ENCODE measurements around the gene GCNT2.
"Not testable (repeated sequence)": the region's sequence is repeated elsewhere in the genome, so short reads cannot be mapped to it uniquely, and the experiment has no call there.

GCNT2 gene

DNA sequence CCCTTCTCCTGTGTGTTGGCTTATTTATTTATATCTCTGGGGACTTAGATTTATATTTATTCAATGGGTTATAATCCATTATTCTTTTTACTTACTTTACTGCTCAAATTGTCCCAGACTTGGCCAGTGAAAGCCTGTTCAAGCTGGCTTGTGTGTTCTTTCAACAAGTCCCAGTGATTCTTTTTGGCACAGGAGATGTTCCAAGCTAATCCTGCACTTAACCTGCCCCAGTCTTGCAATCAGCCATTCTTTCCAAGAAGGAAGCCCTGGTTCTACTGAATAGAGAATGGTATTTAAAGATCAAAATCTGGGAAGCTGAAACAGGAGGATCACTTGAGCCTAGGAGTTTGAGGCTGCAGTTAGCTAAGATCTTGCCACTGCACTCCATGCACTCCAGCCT, 26.7 kb downstream of the GCNT2 start:
- DNase-seq (ENCODE audit: low read depth): no peak

DNA sequence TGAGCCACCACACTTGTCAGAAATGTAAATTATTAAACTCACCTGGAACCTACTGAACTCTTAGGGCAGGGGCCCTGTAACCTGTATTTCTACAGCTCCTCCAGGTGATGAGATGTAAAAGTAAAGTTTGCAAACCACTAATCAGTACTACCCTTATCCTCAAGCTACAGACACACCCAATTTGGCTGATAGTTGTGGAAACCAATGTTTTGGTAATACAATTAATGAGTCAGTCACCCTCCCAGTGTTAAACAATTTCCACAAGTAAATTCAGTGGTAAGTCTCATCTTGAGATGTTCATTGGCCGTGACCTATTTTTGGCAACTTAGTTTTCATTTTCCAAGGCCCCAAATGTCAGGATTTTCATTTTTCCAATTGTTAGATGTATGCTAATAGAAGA, 29.6 kb downstream of the GCNT2 start:
- no peak for DNase-seq (ENCODE audit: low read depth)

DNA sequence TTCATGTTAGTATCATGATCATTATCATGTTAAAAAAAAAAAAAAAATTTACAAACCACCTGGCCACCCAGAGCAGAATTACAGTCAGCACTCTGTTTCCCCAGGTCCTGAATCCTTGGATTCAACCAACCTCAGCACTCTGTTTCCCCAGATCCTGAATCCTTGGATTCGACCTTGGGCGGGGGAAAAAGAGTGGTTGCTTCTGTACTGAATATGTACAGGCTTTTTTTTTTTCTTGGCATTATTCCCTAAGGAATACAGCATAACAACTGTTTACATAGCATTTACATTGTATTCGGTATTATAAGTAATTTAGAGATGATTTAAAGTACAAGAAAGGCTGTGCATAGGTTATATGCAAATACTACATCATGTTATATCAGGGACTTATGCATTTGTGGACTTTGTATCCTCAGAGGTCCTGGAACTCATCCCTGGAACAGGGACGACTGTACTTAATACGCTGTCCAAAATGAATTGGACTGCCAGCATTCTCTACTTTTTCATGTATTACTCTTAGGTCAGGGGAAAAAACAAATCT, 31.2 kb downstream of the GCNT2 start:
- DNase-seq (ENCODE audit: low read depth): no peak

DNA sequence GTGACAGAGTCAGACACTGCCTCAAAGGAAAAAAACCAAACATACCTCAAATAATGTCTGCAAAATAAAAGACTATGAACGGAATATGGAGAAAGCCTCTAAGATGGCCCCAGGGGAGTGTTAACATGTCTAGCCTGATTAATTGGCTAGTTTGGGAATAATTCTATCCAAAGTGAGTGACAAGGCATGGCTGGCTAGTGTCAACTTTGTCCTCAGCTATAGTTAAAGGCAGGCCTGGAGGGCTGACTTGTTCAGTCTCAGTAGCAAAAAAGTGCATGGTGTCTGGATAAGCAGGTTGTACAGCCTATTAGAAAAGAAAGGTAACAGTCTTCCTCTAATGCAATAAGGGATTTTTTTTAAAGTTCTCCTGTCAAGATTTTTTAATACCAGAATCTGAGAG, 32.7 kb downstream of the GCNT2 start:
- DNase-seq (ENCODE audit: low read depth): no peak

DNA sequence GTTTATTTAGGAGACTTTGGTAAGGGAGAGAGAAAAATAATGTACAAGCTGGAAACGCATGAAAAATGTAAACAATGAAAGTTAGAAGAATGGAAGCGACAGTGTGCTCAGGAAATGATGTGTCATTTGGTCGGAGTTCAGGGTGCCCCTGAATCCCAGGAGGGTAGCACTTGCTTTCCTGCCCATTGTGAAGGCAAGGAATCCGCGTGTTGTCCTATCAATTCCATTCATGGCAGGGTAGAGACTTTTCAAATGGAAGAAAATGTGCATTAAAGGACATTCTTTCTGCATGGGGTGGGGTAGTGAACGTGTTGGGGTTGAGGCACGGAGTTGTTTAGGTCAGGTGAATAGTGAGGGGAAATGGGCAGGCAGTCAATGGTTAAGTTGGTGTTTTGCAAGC, 33.7 kb downstream of the GCNT2 start:
- no peak for DNase-seq (ENCODE audit: low read depth)

DNA sequence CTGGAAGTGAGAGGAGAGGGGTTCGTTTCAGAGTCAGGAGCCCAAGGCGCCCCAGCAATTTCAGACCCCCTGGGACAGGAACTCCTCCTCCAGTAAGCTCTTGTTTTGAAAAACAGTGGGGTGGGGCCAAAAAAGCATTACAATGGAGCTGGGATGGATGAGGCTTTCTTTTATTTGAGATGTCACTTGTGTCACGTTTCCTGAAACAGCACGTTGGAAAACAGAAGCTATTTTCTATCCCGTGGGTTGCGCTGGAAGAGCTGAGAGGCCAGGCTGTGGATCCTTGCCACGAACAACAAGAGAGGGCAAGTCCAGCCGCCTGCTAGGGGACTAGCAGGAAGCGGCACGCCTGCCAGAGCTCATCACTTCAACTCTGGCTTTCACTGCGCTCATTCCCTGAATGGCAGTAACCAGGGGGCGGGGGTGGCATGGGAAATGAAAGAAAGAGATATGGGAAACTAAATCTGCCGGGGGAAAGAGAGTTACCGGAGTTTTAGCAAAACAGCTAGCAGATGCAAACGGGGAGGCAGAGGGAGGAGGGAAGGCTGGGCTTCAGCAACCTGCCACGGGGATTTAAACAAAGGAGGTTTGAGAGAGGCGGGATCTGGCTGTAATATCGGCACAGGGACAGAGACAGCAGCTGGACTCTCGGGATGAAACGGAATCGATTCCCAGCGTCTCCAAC, 34.6 kb downstream of the GCNT2 start:
- no peak for DNase-seq (ENCODE audit: low read depth)

DNA sequence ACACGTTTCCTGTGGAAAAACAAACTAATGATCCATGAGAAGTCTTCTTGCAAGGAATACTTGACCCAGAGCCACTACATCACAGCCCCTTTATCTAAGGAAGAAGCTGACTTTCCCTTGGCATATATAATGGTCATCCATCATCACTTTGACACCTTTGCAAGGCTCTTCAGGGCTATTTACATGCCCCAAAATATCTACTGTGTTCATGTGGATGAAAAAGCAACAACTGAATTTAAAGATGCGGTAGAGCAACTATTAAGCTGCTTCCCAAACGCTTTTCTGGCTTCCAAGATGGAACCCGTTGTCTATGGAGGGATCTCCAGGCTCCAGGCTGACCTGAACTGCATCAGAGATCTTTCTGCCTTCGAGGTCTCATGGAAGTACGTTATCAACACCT, 35.4 kb downstream of the GCNT2 start:
- no peak for DNase-seq (ENCODE audit: low read depth)

DNA sequence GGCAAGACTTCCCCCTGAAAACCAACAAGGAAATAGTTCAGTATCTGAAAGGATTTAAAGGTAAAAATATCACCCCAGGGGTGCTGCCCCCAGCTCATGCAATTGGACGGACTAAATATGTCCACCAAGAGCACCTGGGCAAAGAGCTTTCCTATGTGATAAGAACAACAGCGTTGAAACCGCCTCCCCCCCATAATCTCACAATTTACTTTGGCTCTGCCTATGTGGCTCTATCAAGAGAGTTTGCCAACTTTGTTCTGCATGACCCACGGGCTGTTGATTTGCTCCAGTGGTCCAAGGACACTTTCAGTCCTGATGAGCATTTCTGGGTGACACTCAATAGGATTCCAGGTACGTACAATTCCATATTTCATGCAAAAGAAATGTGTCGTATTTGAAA, 35.8 kb downstream of the GCNT2 start:
- no peak for DNase-seq (ENCODE audit: low read depth)

DNA sequence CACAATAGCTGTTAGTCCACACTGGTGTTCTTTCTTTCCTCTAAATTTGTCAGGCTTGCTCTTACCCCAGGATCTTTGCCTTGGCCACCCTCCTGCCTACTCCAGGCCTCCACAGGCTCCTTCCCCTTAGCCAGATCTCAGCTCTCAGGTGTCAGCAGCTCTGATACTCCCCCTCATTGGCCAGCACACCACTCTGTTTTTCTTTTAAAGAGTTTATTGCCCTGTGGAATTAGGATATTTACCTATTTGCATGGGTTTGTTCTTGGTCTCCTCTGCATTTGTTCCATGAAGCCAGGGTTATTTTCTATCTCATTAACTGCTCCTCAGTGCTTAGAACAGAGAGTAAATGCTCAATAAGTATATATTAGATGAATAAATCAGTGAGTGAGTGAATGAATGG, 36.8 kb downstream of the GCNT2 start:
- no peak for DNase-seq (ENCODE audit: low read depth)

DNA sequence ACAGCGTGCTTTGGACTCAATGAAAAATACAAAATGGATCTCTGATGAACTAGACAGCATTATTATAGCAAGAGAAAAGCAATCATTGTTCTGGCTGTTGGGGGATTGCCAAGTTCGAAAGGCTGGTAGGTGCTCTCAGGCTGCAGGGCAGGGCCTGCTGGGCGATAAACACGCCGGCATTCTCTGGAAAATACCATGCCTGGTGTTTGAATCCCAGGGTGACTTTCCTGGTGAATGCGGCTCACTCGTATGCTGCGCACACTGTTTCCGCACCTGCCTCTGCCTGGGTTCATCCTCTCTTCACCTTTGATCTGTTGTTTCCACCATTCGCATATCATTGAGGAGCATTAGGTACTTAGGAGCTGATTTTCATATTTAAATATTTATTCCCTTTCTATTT, 37.4 kb downstream of the GCNT2 start:
- no peak for DNase-seq (ENCODE audit: low read depth)

DNA sequence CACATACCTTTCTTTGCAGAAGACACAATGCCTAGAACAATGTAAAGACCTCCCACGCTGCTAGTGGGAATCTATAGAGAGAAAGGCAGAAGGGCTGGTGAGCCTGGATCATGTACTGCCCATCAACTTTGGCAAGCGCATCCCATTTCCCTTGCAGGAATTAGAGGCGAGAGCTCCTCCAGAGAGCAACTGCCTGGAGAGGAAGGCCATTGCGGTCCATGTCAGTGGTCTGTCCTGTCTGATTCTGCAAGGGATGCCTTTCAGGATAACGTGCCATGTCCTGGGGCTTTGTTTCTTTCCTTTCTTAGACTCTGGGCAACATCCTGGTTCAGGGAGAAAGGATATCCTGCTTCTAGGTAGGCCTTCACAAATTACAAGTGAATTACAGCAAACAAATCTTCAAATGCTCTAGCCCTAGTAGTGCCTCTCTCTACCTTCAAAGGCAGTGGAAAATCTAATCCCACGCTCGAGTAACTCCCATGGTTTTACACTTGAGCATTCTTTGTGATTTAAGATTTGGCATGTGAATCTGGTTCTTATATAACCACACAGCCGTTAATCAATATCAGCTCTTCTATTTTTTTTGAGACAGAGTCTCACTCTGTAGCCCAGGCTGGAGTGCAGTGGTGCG, 38.5 kb downstream of the GCNT2 start:
- no peak for DNase-seq (ENCODE audit: low read depth)

DNA sequence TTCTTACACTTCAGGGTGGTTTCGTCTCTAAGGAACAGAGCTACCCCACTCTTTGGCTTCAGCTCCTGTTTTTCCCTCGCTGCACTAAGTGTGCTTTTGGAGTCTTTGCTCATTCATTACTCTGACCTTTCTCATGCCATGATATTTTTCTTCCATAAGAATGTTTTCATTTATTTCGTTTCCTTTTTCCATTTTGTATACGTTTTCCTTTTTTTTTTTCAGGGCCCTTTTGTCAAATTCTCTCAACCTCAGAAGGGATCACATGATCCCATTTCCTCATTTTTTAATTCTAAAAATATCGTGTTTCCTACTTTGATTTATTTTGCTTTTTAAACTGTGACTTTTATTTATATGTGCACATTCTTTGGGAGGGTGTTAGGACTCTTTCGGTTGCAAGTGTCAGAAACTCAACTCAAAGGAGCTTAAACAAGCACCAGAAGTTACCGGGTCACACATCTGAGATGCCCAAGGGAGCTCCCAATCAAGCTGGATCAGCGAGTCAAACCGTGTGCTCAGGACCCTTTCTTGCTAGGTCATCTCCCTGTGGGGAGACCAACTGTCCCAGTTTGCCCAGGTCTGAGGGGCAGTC, 40.6 kb downstream of the GCNT2 start:
- DNase-seq (ENCODE audit: low read depth): no peak

DNA sequence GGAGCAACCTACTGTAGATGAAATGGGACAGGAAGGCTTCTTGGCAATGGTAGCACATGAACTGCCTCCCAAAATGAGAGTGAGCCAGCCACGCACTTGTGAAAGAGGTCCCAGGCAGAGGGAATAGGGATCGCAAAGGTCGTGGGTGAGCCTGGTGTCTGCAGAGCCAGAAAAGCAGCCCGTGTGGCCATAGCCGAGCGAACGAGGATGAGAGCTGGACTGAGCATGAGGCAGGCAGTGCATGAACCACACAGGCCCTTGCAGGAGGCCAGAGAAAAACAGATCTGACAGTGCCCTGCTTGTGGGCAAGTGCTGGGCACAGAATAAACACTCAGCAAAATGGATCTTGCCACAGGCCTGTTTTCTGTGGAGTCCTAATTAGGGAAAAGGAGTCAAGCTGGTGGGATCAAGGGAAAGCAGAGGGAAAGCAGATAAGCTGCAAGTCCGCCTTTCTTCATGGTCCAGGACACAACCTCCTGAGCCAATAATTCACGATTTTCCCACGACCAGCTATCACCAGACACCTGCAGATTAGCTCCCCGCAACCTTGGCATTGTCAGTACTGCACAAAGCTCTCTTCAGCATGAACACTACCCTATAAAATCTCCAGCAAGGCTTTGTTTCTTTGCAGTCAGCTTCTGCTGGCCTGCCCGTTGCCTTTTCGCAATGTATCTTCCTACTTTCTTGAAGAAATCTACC, 44.0 kb downstream of the GCNT2 start:
- no peak for DNase-seq (ENCODE audit: low read depth)

DNA sequence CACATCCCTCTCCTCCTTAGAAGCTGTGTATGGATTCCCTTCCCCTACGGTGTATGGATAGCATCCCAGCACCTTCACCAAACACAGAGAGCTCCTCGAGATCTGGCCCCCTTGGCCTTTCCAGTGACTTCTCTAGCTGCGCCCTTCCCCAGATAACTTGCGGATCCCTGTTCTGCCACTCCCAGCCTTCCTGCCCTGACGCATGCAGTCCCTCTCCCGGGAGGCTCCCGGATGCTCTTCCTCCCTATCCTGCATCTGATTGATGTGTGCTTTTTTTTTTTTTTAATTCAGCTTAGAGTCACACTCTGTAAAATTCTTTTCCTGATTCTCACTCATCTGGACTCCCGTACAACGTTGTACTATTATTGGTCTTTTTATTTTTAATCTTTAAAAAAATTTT, 44.8 kb downstream of the GCNT2 start:
- no peak for DNase-seq (ENCODE audit: low read depth)

DNA sequence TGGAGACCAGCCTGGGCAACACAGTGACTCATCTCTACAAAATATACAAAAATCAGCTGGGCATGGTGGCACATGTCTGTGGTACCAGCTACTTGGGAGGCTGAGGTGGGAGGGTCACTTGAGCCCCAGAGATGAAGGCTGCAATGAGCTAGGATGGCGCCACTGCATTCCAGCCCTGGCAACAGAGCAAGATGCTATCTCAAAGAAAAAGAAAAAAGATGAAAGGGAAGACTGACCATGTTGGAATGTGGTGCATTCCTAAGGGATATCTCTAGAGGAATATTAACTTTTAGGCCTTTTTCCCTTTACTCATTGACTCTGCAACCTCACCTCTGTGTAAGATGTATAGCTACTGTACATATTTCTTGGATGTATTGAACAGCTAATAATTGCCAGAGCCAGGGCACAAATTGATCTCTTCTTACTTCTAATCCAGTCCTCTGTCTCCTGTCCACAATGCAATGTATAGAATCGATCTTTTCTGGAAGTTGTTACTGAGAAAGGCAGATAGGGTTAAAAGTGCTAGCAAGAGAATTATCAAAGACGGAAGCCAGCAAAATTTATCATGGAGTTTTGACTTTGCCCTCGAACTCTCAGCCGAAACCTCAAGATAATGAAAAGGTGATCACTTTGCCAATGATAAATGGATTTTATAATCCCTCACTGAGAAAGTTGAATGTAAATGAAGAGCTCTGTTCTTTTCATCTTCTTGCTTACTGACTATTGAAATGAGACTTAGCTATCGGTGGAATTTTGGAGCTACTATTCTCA, 46.3 kb downstream of the GCNT2 start:
- peak; percentile 3 for DNase-seq (ENCODE audit: low read depth)

DNA sequence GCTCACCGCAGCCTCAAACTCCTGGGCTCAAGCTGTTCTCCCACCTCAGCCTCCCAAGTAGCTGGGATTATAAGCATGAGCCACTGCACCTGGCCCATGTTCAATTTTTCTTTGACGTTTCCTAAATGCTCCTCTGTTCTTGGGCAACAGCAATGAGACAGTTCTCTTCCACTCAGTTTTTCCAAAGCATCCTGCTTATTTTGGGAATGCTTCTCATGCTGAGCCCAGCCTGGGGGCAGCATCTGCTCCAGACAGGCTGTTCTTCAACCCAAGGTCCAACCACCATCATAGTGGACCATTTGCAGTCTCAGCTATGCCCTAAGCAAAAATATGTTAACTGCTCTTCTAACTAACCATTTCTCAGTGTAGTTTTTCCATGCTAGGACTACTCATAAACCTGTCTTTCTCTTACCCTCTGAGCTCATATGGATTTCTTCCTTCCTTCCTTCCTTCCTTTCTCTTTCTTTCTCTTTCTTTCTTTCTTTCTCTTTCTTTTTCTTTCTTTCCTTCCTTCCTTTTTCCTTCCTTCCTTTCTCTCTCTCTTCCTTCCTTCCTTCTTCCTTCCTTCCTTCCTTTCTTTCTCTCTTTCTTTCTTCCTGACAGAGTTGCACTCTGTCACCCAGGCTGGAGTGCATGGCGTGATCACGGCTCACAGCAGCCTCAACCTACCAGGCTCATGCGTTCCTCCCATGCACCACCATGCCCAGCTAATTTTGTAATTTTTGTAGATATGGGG, 48.4 kb downstream of the GCNT2 start:
- no peak for DNase-seq (ENCODE audit: low read depth)

DNA sequence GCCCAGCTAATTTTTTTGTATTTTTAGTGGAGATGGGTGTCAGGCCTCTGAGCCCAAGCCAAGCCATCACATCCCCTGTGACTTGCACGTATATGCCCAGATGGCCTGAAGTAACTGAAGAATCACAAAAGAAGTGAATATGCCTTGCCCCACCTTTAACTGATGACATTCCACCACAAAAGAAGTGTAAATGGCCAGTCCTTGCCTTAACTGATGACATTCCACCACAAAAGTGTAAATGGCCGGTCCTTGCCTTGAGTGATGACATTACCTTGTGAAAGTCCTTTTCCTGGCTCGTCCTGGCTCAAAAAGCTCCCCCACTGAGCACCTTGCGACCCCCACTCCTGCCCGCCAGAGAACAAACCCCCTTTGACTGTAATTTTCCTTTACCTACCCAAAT, 54.4 kb downstream of the GCNT2 start:
- DNase-seq (ENCODE audit: low read depth): not testable (repeated sequence)

DNA sequence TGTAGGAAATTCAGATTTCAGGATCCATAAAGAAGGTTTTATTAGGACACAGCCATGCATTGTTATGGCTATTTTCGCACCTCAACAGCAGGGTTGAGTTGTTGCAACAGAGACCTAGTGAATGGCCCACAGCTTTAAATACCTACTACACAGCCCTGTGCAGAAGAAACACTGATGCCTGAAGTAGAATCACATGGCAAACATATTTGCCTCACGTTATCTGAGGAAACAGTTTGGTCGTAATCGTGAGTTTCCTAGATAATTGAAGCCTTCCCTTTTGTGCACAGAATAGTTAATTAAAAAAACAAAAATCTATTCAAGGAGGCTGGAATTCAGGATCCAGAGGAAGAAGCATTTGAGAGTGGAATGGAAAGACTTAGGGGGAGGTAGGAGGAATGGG, 55.1 kb downstream of the GCNT2 start:
- DNase-seq (ENCODE audit: low read depth): no peak

DNA sequence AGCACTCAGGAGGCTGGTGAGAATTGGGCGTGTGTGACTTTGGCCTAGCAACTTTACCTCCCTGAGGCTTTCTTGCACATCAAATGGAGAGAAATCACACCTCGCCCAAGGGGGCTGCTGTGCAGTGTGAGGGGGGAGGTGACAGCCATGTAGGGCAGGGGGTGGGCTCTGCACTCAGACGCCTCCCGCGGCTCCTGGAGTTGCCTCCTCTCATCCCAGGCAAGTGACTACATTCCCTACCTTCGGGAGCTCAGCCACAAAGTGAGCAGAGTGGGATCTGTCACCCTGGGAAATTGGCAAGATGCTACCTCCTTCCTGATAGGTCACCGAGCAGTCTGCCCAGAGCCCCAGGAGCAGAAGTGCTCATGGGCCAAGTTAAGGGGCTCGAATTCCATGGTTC, 56.0 kb downstream of the GCNT2 start:
- DNase-seq (ENCODE audit: low read depth): no peak

DNA sequence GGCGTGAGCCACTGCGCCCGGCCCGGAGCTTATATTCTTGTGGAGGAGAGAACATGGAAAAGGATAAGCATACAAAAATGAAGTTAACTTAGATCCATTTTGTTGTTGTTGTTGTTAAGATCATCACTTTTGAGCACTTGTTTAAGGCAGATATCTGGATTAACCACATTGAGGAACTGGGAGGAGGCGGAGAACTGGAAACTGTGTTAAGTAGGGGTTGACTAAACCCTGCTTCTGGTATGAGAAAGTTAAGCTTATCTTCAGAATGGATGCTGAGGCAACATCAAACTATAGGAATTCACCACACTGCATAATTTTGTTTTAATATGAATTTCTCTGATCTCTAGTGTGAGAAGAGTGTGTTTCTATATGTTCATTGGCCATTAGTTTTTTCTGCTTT, 57.6 kb downstream of the GCNT2 start:
- no peak for DNase-seq (ENCODE audit: low read depth)

DNA sequence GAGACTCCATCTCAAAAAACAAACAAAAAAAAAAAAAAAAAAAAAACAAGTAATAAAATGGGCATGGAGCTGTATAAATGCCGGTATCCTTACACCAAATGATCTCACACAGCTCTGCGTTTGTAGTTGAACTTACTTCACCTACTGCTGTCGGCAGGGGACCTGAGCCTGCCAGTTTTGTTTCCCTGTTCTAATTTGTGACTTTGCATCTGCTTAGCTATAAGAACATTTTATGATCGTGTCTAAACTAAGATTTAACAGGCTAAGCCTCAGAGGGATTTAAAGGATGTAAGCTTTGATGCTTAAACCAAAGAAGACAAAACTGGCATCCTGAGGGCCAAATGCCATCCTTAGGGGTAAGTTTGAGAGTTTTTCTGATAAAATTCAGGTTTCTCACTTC, 58.7 kb downstream of the GCNT2 start:
- DNase-seq (ENCODE audit: low read depth): no peak

DNA sequence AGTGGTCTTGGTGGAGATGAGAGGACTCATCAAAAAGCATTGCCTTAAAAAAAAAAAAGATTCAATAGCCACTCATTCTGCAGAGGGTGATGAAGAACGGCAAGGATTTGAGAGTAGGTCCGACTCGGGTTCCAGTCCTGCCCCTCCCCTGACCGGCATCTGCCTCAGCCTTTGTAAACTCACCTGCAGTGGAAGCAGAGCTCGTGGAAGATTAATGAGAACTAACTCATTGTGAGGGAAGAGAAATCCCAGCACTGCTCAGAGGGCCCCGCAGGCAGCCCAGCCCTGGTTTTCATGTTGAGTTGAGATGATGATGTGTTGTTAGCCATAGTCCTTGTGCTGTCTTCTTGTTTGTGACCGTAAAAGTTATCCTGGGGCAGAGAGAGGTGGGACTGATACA, 59.4 kb downstream of the GCNT2 start:
- DNase-seq (ENCODE audit: low read depth): no peak
